AG04450 (cell line): Measurements from ENCODE around the gene CDH13. TPM values are rescaled to one million over a fixed set of nuclear protein-coding genes. Genes with fewer than 3 reads are reported as not detected.

Experiments
- CTCF ChIA-PET: fragments of 300-600, 350-600 bp; formaldehyde crosslinking; extraction: SDS; loops from one replicate; lab custom pipeline; 2022; ENCODE audit warnings: antibody characterized with exemption, inconsistent platforms; lab: Charles Lee
- POLR2A ChIA-PET: fragments of 350-600 bp; formaldehyde crosslinking; extraction: SDS; loops from one replicate; lab custom pipeline; 2021; ENCODE audit warnings: antibody characterized with exemption, inconsistent platforms; lab: Yijun Ruan, JAX
- DNase-seq: peaks from one replicate; pipeline ENCODE4 v3.0.0-alpha.2; 2011; ENCODE audit warnings: low read depth, low spot score
- H3K27ac ChIP-seq: one replicate; pipeline ENCODE4 v1.5.1; 2012; ENCODE audit warnings: low read depth, low read length, control low read depth
- H3K27me3 ChIP-seq: one replicate; pipeline ENCODE4 v1.6.0; 2012; ENCODE audit warnings: low read length; ENCODE audit not compliant: control insufficient read depth, insufficient read depth
- H3K4me3 ChIP-seq: 2 replicates; pipeline ENCODE4 v1.5.1; 2011; ENCODE audit warnings: mild to moderate bottlenecking, low read depth, low read length, control low read depth
- H3K9me3 ChIP-seq: 2 replicates; pipeline ENCODE4 v1.5.1; 2012; ENCODE audit warnings: low read length; ENCODE audit not compliant: control insufficient read depth, insufficient read depth
- CTCF ChIP-seq: IDR thresholded peaks from 2 replicates; pipeline ENCODE4 v1.5.1; 2011; ENCODE audit warnings: low read depth, low read length, control low read depth, inconsistent platforms
- polyA plus RNA-seq: library from polyadenylated mRNA; depleted of rRNA; stranded (reverse); fragments of >200 nt; gene quantifications from 2 replicates; pipeline ENCODE4 v1.2.3, GENCODE V29; 2011

The CDH13 gene
- polyA plus RNA-seq, 1 experiment, result 55.0 TPM

GRCh38 chr16:83418565-83418964, 791.8 kb downstream of the CDH13 start:
- TF ChIP-seq CTCF, result 0 out of 2 replicates have a peak, but pooled peaks have one; percentile 6
- POLR2A ChIA-PET, result no interaction called here
- no peaks in the 10 kb centered on the region for H3K27me3 ChIP-seq
- H3K4me3 ChIP-seq, result no peak overlapping the region
- H3K9me3 ChIP-seq, result no peaks in the 10 kb centered on the region
- CTCF ChIA-PET, result no interaction called here
- no peak for DNase-seq
- no peak overlapping the region for H3K27ac ChIP-seq

- CTCF ChIA-PET, result no interaction called here
Observed at GRCh38 chr16:83420206-83420760, 793.5 kb downstream of the CDH13 start.

GRCh38 chr16:83433201-83433600, 806.4 kb downstream of the CDH13 start:
- DNase-seq, result no peak
- POLR2A ChIA-PET, result no interaction called here
- no peaks in the 10 kb centered on the region for H3K9me3 ChIP-seq
- no peak overlapping the region for H3K27ac ChIP-seq
- TF ChIP-seq CTCF, result no peak
- CTCF ChIA-PET, result interaction anchor here (0.9 kb wide), 1 partner anchor 13 kb away, joined by 3 read pairs; no protein-coding TSS in a partner anchor
- H3K27me3 ChIP-seq, result no peaks in the 10 kb centered on the region
- H3K4me3 ChIP-seq, result no peak overlapping the region

More at GRCh38 chr16:83420206-83420760, 793.5 kb downstream of the CDH13 start:
- Histone ChIP-seq H3K27ac (no peak overlapping the region), H3K27me3 (no peaks in the 10 kb centered on the region), H3K4me3 (no peak overlapping the region), H3K9me3 (no peaks in the 10 kb centered on the region)
- no peak for TF ChIP-seq CTCF
- DNase-seq, result no peak
- POLR2A ChIA-PET, result no interaction called here

- POLR2A ChIA-PET, result no interaction called here
- Histone ChIP-seq H3K4me3 (no peak overlapping the region), H3K27me3 (no peaks in the 10 kb centered on the region), H3K9me3 (no peaks in the 10 kb centered on the region), H3K27ac (no peak overlapping the region)
- no peak for TF ChIP-seq CTCF
- CTCF ChIA-PET, result interaction anchor here (3.0 kb wide), 1 partner anchor 9 kb away, joined by 12 read pairs; no protein-coding TSS in a partner anchor
- no peak for DNase-seq
Observed at GRCh38 chr16:83437036-83437435, 810.3 kb downstream of the CDH13 start.

- TF ChIP-seq CTCF, result no peak
- no peak for DNase-seq
- no peak overlapping the region for H3K4me3 ChIP-seq
- H3K27me3 ChIP-seq, result no peaks in the 10 kb centered on the region
- H3K27ac ChIP-seq, result no peak overlapping the region
- CTCF ChIA-PET, result interaction anchor here (1.3 to 3.0 kb wide), 2 partner anchors 8 to 798 kb away, joined by 3 to 12 read pairs; no protein-coding TSS in a partner anchor
- no peaks in the 10 kb centered on the region for H3K9me3 ChIP-seq
- POLR2A ChIA-PET, result interaction anchor here (0.5 kb wide), 1 partner anchor 32 kb away, joined by 4 read pairs; no protein-coding TSS in a partner anchor
Observed at GRCh38 chr16:83438326-83438725, 811.6 kb downstream of the CDH13 start.
